HEK293 (cell line): ENCODE measurements around the gene CACTIN.

Source experiments
- CTCF ChIA-PET: fragments of 350-600 bp; formaldehyde crosslinking; extraction: SDS; loops from one replicate; lab custom pipeline; 2021; ENCODE audit warnings: antibody characterized with exemption; lab: Yijun Ruan, JAX
- POLR2A ChIA-PET: fragments of 300-600 bp; formaldehyde crosslinking; extraction: SDS; loops from one replicate; lab custom pipeline; 2020; ENCODE audit warnings: antibody characterized with exemption, inconsistent platforms; lab: Yijun Ruan, JAX
- H3K27ac ChIP-seq: fragments of 200-500 bp; sonication (Bioruptor generic); 2 replicates; pipeline ENCODE4 v1.5.1; 2014; ENCODE audit warnings: low read depth, low read length, control low read depth, inconsistent platforms; ENCODE audit errors: extremely low read depth
- H3K36me3 ChIP-seq, 2 experiments: fragments of 200-500 bp in 1 of 2; sonication (Bioruptor generic) in 1 of 2; 1 replicate in 1 of 2; 2 replicates in 1 of 2; pipeline ENCODE4 v1.5.1; 2014 to 2017; ENCODE audit warnings: inconsistent platforms in 2 of 2, low read length in 2 of 2; ENCODE audit not compliant: control insufficient read depth in 2 of 2, insufficient read depth in 1 of 2
- H3K4me1 ChIP-seq: fragments of 200-500 bp; sonication (Bioruptor generic); 2 replicates; pipeline ENCODE4 v1.5.1; 2014; ENCODE audit warnings: mild to moderate bottlenecking, low read length, inconsistent platforms; ENCODE audit not compliant: control insufficient read depth, insufficient read depth
- H3K4me3 ChIP-seq: 2 replicates; pipeline ENCODE4 v1.5.1; 2011; ENCODE audit warnings: low read depth, mild to moderate bottlenecking, control low read depth, low read length, moderate library complexity
- H3K9me3 ChIP-seq: fragments of 200-500 bp; sonication (Bioruptor generic); 2 replicates; pipeline ENCODE4 v1.5.1; 2014; ENCODE audit warnings: low read depth, low read length, inconsistent platforms; ENCODE audit not compliant: control insufficient read depth, insufficient read depth
- MEIS1 ChIP-seq: sonication (generic); formaldehyde crosslinking; IDR thresholded peaks from 2 replicates; pipeline ENCODE4 v1.8.1; 2022; ENCODE audit warnings: missing genetic modification reagents, mild to moderate bottlenecking, borderline replicate concordance
- REPIN1 ChIP-seq: fragments of 450-650 bp; formaldehyde crosslinking; IDR thresholded peaks from 2 replicates; pipeline ENCODE4 v1.5.1; 2017; ENCODE audit warnings: missing biosample characterization, missing genetic modification characterization, low read depth
- ZBTB21 ChIP-seq: fragments of 450-650 bp; formaldehyde crosslinking; IDR thresholded peaks from 2 replicates; pipeline ENCODE4 v1.5.1; 2017; ENCODE audit warnings: missing biosample characterization, missing genetic modification characterization
- ZBTB48 ChIP-seq: fragments of 450-650 bp; formaldehyde crosslinking; IDR thresholded peaks from 2 replicates; pipeline ENCODE4 v1.5.1; 2016; ENCODE audit warnings: missing biosample characterization, missing genetic modification characterization
- ZBTB7A ChIP-seq: fragments of 450-650 bp; formaldehyde crosslinking; IDR thresholded peaks from 2 replicates; pipeline ENCODE4 v1.5.1; 2016; ENCODE audit warnings: low read depth, missing biosample characterization, missing genetic modification characterization
- ZNF121 ChIP-seq: fragments of 450-650 bp; formaldehyde crosslinking; IDR thresholded peaks from 2 replicates; pipeline ENCODE4 v1.5.1; 2016; ENCODE audit warnings: missing biosample characterization, missing genetic modification characterization
- ZNF132 ChIP-seq: fragments of 450-650 bp; formaldehyde crosslinking; IDR thresholded peaks from 2 replicates; pipeline ENCODE4 v1.5.1; 2017; ENCODE audit warnings: missing biosample characterization, missing genetic modification characterization, borderline replicate concordance
- ZNF155 ChIP-seq: fragments of 450-650 bp; formaldehyde crosslinking; IDR thresholded peaks from 2 replicates; pipeline ENCODE4 v1.5.1; 2016; ENCODE audit warnings: missing biosample characterization, missing genetic modification characterization
- ZNF184 ChIP-seq: fragments of 450-650 bp; IDR thresholded peaks from 2 replicates; pipeline ENCODE4 v1.5.1; 2018; ENCODE audit warnings: missing biosample characterization, mild to moderate bottlenecking, missing genetic modification characterization
- ZNF2 ChIP-seq: fragments of 450-650 bp; formaldehyde crosslinking; IDR thresholded peaks from 2 replicates; pipeline ENCODE4 v1.5.1; 2016; ENCODE audit warnings: missing biosample characterization, missing genetic modification characterization
- ZNF248 ChIP-seq: fragments of 450-650 bp; formaldehyde crosslinking; IDR thresholded peaks from 2 replicates; pipeline ENCODE4 v1.5.1; 2017; ENCODE audit warnings: missing biosample characterization, missing genetic modification characterization
- ZNF324 ChIP-seq: fragments of 450-650 bp; formaldehyde crosslinking; IDR thresholded peaks from 2 replicates; pipeline ENCODE4 v1.5.1; 2016; ENCODE audit warnings: missing biosample characterization, missing genetic modification characterization
- ZNF350 ChIP-seq: fragments of 450-650 bp; formaldehyde crosslinking; IDR thresholded peaks from 2 replicates; pipeline ENCODE4 v1.5.0; 2017; ENCODE audit warnings: missing biosample characterization, mild to moderate bottlenecking, missing genetic modification characterization
- ZNF37A ChIP-seq: fragments of 450-650 bp; IDR thresholded peaks from 2 replicates; pipeline ENCODE4 v1.5.1; 2018; ENCODE audit warnings: missing biosample characterization, missing genetic modification characterization
- ZNF510 ChIP-seq: fragments of 450-650 bp; formaldehyde crosslinking; IDR thresholded peaks from 2 replicates; pipeline ENCODE4 v1.5.1; 2018; ENCODE audit warnings: mild to moderate bottlenecking, missing genetic modification characterization, missing biosample characterization; ENCODE audit not compliant: insufficient replicate concordance
- ZNF585B ChIP-seq: fragments of 450-650 bp; formaldehyde crosslinking; IDR thresholded peaks from 2 replicates; pipeline ENCODE4 v1.5.1; 2016; ENCODE audit warnings: missing biosample characterization, missing genetic modification characterization
- ZNF677 ChIP-seq: fragments of 450-650 bp; IDR thresholded peaks from 2 replicates; pipeline ENCODE4 v1.5.0; 2018; ENCODE audit warnings: missing biosample characterization, mild to moderate bottlenecking, missing genetic modification characterization, moderate library complexity
- ZNF76 ChIP-seq: fragments of 450-650 bp; formaldehyde crosslinking; IDR thresholded peaks from 2 replicates; pipeline ENCODE4; 2016; ENCODE audit warnings: low read depth, missing biosample characterization, missing genetic modification characterization, borderline replicate concordance
- ZNF792 ChIP-seq: fragments of 450-650 bp; formaldehyde crosslinking; IDR thresholded peaks from 2 replicates; pipeline ENCODE4 v1.5.1; 2016; ENCODE audit warnings: missing biosample characterization, missing genetic modification characterization
- ZSCAN23 ChIP-seq: fragments of 450-650 bp; formaldehyde crosslinking; IDR thresholded peaks from 2 replicates; pipeline ENCODE4 v1.5.1; 2016; ENCODE audit warnings: missing biosample characterization, missing genetic modification characterization
- TF ChIP-seq, protein P1 (sequence below): IDR thresholded peaks from 2 replicates; pipeline ENCODE4 v1.6.1; 2011; ENCODE audit warnings: mild to moderate bottlenecking, low read depth, low read length, borderline replicate concordance
- TF ChIP-seq, protein P2 (sequence below): fragments of 450-650 bp; formaldehyde crosslinking; IDR thresholded peaks from 2 replicates; pipeline ENCODE4 v1.5.1; 2016; ENCODE audit warnings: missing biosample characterization, missing genetic modification characterization, low read depth
- TF ChIP-seq, protein P3 (sequence below): fragments of 450-650 bp; formaldehyde crosslinking; IDR thresholded peaks from 2 replicates; pipeline ENCODE4 v1.5.1; 2016; ENCODE audit warnings: missing biosample characterization, missing genetic modification characterization
- TF ChIP-seq, protein P4 (sequence below): fragments of 450-650 bp; formaldehyde crosslinking; IDR thresholded peaks from 2 replicates; pipeline ENCODE4 v1.5.1; 2017; ENCODE audit warnings: missing biosample characterization, missing genetic modification characterization
- TF ChIP-seq, protein P5 (sequence below): fragments of 450-650 bp; formaldehyde crosslinking; IDR thresholded peaks from 2 replicates; pipeline ENCODE4 v1.5.1; 2016; ENCODE audit warnings: missing biosample characterization, missing genetic modification characterization
- TF ChIP-seq, protein P6 (sequence below): fragments of 450-650 bp; formaldehyde crosslinking; IDR thresholded peaks from 2 replicates; pipeline ENCODE4 v1.5.1; 2016; ENCODE audit warnings: missing biosample characterization, missing genetic modification characterization
- TF ChIP-seq, protein P7 (sequence below): fragments of 450-650 bp; formaldehyde crosslinking; IDR thresholded peaks from 2 replicates; pipeline ENCODE4 v1.5.1; 2016; ENCODE audit warnings: missing biosample characterization, missing genetic modification characterization

Gene CACTIN

DNA sequence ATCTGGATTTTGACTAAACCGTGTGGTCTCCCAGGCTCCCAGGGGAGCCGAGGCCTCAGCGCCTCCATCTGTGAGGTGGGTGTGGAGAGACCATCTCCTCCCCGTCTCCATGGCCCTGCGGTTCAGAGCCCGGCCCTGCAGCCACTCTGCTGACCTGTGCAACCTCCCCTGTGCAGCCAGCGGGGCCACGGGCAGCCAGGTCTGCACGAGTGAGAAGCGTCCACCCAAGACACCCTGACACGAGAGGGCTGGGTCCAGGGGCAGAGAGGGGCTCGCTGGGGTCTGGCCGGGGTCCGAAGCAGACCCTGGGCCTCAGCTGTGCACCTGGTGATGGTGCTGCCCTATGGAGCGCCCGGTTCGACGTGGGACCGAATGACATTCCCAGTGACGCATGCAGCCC is 10.4 kb upstream of the CACTIN start (continued):
- TF ChIP-seq ZNF132 (tag by site-specific recombination) (no peak), MEIS1 (no peak), ZNF2 (tag by site-specific recombination) (no peak), ZSCAN23 (no peak), ZNF76 (no peak), ZNF677 (tag by site-specific recombination) (no peak), ZBTB7A (tag by site-specific recombination) (no peak)
- TF ChIP-seq, protein P1, sequence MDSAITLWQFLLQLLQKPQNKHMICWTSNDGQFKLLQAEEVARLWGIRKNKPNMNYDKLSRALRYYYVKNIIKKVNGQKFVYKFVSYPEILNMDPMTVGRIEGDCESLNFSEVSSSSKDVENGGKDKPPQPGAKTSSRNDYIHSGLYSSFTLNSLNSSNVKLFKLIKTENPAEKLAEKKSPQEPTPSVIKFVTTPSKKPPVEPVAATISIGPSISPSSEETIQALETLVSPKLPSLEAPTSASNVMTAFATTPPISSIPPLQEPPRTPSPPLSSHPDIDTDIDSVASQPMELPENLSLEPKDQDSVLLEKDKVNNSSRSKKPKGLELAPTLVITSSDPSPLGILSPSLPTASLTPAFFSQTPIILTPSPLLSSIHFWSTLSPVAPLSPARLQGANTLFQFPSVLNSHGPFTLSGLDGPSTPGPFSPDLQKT: no peak
- TF ChIP-seq, protein P2, sequence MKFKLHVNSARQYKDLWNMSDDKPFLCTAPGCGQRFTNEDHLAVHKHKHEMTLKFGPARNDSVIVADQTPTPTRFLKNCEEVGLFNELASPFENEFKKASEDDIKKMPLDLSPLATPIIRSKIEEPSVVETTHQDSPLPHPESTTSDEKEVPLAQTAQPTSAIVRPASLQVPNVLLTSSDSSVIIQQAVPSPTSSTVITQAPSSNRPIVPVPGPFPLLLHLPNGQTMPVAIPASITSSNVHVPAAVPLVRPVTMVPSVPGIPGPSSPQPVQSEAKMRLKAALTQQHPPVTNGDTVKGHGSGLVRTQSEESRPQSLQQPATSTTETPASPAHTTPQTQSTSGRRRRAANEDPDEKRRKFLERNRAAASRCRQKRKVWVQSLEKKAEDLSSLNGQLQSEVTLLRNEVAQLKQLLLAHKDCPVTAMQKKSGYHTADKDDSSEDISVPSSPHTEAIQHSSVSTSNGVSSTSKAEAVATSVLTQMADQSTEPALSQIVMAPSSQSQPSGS (tag by site-specific recombination): no peak
- TF ChIP-seq, protein P3, sequence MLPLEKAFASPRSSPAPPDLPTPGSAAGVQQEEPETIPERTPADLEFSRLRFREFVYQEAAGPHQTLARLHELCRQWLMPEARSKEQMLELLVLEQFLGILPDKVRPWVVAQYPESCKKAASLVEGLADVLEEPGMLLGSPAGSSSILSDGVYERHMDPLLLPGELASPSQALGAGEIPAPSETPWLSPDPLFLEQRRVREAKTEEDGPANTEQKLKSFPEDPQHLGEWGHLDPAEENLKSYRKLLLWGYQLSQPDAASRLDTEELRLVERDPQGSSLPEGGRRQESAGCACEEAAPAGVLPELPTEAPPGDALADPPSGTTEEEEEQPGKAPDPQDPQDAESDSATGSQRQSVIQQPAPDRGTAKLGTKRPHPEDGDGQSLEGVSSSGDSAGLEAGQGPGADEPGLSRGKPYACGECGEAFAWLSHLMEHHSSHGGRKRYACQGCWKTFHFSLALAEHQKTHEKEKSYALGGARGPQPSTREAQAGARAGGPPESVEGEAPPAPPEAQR: no peak

DNA sequence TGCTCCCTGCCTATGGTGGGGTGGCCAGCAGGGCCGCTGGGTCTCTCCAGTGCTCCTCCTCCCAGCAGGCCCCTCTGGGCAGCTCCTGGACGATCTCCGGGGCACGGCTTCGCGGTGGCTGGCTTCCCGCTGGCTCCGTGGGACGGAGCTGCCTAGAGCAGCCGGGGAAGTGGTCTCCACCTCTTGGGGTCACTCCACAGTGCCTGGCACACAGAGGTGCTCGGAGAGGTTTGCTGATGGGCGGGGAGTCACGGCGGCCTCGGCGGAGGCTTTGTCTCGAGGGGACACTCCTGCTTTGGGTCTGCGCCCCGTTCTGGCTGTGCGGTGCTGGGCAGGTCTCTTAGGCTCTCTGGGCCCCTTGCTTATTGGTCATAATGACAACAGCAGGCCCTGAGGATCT is 9.9 kb upstream of the CACTIN start:
- ChIA-PET CTCF (no interaction called here), POLR2A (no interaction called here)
- Histone ChIP-seq H3K9me3 (no peaks in the 10 kb centered on the region), H3K27ac (no peak overlapping the region), H3K36me3 (peaks cover 0 to 31% of the 10 kb centered on the region in 2 experiments; a peak in 2 of 3 replicates), H3K4me3 (no peak overlapping the region), H3K4me1 (no peaks in the 10 kb centered on the region)
- TF ChIP-seq ZNF585B: no peak
- TF ChIP-seq ZNF792 (tag by site-specific recombination): no peak
- no peak for TF ChIP-seq ZNF155 (tag by site-specific recombination)
- no peak for TF ChIP-seq ZNF37A (tag by site-specific recombination)
- no peak for TF ChIP-seq ZNF350 (tag by site-specific recombination)
- TF ChIP-seq, protein P4, sequence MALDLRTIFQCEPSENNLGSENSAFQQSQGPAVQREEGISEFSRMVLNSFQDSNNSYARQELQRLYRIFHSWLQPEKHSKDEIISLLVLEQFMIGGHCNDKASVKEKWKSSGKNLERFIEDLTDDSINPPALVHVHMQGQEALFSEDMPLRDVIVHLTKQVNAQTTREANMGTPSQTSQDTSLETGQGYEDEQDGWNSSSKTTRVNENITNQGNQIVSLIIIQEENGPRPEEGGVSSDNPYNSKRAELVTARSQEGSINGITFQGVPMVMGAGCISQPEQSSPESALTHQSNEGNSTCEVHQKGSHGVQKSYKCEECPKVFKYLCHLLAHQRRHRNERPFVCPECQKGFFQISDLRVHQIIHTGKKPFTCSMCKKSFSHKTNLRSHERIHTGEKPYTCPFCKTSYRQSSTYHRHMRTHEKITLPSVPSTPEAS: no peak
- no peak for TF ChIP-seq ZNF510 (tag by site-specific recombination)
- TF ChIP-seq, protein P5, sequence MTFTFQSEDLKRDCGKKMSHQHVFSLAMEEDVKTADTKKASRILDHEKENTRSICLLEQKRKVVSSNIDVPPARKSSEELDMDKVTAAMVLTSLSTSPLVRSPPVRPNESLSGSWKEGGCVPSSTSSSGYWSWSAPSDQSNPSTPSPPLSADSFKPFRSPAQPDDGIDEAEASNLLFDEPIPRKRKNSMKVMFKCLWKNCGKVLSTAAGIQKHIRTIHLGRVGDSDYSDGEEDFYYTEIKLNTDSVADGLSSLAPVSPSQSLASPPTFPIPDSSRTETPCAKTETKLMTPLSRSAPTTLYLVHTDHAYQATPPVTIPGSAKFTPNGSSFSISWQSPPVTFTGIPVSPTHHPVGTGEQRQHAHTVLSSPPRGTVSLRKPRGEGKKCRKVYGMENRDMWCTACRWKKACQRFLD (tag by site-specific recombination): no peak
- TF ChIP-seq ZNF132 (tag by site-specific recombination): no peak
- TF ChIP-seq ZBTB48 (tag by site-specific recombination): no peak
- no peak for TF ChIP-seq REPIN1 (tag by site-specific recombination)
- no peak for TF ChIP-seq ZBTB21 (tag by site-specific recombination)
- TF ChIP-seq, protein P6, sequence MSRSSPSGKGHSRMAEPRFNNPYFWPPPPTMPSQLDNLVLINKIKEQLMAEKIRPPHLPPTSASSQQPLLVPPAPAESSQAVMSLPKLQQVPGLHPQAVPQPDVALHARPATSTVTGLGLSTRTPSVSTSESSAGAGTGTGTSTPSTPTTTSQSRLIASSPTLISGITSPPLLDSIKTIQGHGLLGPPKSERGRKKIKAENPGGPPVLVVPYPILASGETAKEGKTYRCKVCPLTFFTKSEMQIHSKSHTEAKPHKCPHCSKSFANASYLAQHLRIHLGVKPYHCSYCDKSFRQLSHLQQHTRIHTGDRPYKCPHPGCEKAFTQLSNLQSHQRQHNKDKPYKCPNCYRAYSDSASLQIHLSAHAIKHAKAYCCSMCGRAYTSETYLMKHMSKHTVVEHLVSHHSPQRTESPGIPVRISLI (tag by site-specific recombination): no peak
- no peak for TF ChIP-seq ZNF324
- TF ChIP-seq, protein P7, sequence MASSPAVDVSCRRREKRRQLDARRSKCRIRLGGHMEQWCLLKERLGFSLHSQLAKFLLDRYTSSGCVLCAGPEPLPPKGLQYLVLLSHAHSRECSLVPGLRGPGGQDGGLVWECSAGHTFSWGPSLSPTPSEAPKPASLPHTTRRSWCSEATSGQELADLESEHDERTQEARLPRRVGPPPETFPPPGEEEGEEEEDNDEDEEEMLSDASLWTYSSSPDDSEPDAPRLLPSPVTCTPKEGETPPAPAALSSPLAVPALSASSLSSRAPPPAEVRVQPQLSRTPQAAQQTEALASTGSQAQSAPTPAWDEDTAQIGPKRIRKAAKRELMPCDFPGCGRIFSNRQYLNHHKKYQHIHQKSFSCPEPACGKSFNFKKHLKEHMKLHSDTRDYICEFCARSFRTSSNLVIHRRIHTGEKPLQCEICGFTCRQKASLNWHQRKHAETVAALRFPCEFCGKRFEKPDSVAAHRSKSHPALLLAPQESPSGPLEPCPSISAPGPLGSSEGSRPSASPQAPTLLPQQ: no peak
- no peak for TF ChIP-seq ZNF121
- no peak for TF ChIP-seq ZNF184
- no peak for TF ChIP-seq ZNF248 (tag by site-specific recombination)
